ENCODE results near the gene TUBA4A.

TUBA4A gene
- 126 to 280 (median 197) reads per million in 3 donors for total RNA-seq

GRCh38 chr2:219253753-219254589 lies at the start of gene TUBA4A:
Gene TUBA4A (minus strand): TSS chr2:219253918. CDS start chr2:219253858, 60 bp downstream.
- Histone ChIP-seq H3K4me3 (ENCODE audit: insufficient read depth, low read depth, low read length, poor library complexity, severe bottlenecking) (peak within 1 kb of the TSS; percentile 87), H3K9me3 (ENCODE audit: control insufficient read depth, low read length) (no peaks in the 10 kb centered on the region), H3K27me3 (replicated peaks; ENCODE audit: control insufficient read depth, insufficient read depth, low read length, poor library complexity, severe bottlenecking) (no peaks in the 10 kb centered on the region), H3K4me1 (ENCODE audit: control insufficient read depth, insufficient read depth, low read length, poor library complexity, severe bottlenecking) (peaks cover 34% of the 10 kb centered on the region), H3K36me3 (ENCODE audit: control insufficient read depth, insufficient read depth, low read length) (peaks cover 12% of the 10 kb centered on the region), H3K27ac (ENCODE audit: insufficient read depth, low read length, poor library complexity, severe bottlenecking) (peak within 1 kb of the TSS; percentile 94)
- peak; percentile 88 to 89 (median 88) for DNase-seq

GRCh38 chr2:219302412-219302968 lies 48.8 kb upstream of the TUBA4A start:
- Histone ChIP-seq H3K27ac (ENCODE audit: insufficient read depth, low read length, poor library complexity, severe bottlenecking) (no peak overlapping the region), H3K4me1 (ENCODE audit: control insufficient read depth, insufficient read depth, low read length, poor library complexity, severe bottlenecking) (no peaks in the 10 kb centered on the region), H3K9me3 (ENCODE audit: control insufficient read depth, low read length) (no peaks in the 10 kb centered on the region), H3K36me3 (ENCODE audit: control insufficient read depth, insufficient read depth, low read length) (no peaks in the 10 kb centered on the region), H3K4me3 (ENCODE audit: insufficient read depth, low read depth, low read length, poor library complexity, severe bottlenecking) (no peak overlapping the region), H3K27me3 (replicated peaks; ENCODE audit: control insufficient read depth, insufficient read depth, low read length, poor library complexity, severe bottlenecking) (peaks cover under 1% of the 10 kb centered on the region)
- DNase-seq = no peak

DNA sequence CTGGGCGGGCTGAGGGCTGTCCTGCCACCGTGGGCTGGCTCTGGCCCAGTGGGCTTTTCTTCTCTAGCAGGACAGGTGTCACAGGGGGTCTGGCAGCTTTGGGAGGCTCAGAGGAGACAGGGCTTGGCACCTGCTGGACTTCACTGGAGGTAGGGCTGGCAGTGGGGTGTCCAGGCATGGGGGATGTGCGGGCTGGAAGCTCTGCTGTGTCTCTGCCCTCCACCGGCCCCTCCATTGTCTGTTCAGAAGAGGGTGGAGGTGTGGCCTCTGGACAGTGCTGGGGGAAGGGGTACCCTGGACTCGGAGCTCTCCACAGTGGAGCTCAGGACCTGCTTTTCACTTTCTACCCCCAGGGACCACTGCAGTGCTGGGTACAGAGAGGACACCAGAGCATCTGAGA lies 46.3 kb upstream of the TUBA4A start:
- H3K27ac ChIP-seq (ENCODE audit: insufficient read depth, low read length, poor library complexity, severe bottlenecking) = no peak overlapping the region
- H3K36me3 ChIP-seq (ENCODE audit: control insufficient read depth, insufficient read depth, low read length) = no peaks in the 10 kb centered on the region
- no peak for DNase-seq
- H3K4me1 ChIP-seq (ENCODE audit: control insufficient read depth, insufficient read depth, low read length, poor library complexity, severe bottlenecking) = peaks cover 3% of the 10 kb centered on the region
- H3K4me3 ChIP-seq (ENCODE audit: insufficient read depth, low read depth, low read length, poor library complexity, severe bottlenecking) = no peak overlapping the region
- no peaks in the 10 kb centered on the region for H3K27me3 ChIP-seq (replicated peaks; ENCODE audit: control insufficient read depth, insufficient read depth, low read length, poor library complexity, severe bottlenecking)
- H3K9me3 ChIP-seq (ENCODE audit: control insufficient read depth, low read length) = no peaks in the 10 kb centered on the region

DNA sequence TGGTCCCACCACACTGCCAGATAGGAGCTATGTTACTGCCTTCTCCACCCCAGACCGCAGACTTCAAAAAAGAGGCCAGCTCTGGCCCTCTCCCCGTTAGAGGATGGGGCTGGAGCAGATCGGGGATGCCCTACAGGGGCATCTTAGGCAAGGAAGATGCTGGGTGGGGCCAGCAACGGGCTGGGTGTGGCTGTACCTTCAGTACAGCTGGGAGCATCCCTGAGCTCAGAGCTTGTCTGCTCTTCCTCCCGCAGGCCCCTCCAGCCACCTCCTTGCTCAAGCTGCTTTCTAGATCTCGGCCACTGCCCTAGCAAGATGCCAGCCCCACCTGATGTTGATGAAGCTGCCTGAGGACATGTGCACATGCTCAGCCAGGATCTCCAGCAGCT lies 45.6 kb upstream of the TUBA4A start:
- Histone ChIP-seq H3K36me3 (ENCODE audit: control insufficient read depth, insufficient read depth, low read length) (no peaks in the 10 kb centered on the region), H3K27ac (ENCODE audit: insufficient read depth, low read length, poor library complexity, severe bottlenecking) (no peak overlapping the region), H3K27me3 (replicated peaks; ENCODE audit: control insufficient read depth, insufficient read depth, low read length, poor library complexity, severe bottlenecking) (no peaks in the 10 kb centered on the region), H3K4me1 (ENCODE audit: control insufficient read depth, insufficient read depth, low read length, poor library complexity, severe bottlenecking) (peaks cover 4% of the 10 kb centered on the region), H3K9me3 (ENCODE audit: control insufficient read depth, low read length) (no peaks in the 10 kb centered on the region), H3K4me3 (ENCODE audit: insufficient read depth, low read depth, low read length, poor library complexity, severe bottlenecking) (no peak overlapping the region)
- no peak for DNase-seq

GRCh38 chr2:219298759-219299371 lies 45.1 kb upstream of the TUBA4A start:
- no peaks in the 10 kb centered on the region for H3K36me3 ChIP-seq (ENCODE audit: control insufficient read depth, insufficient read depth, low read length)
- no peaks in the 10 kb centered on the region for H3K27me3 ChIP-seq (replicated peaks; ENCODE audit: control insufficient read depth, insufficient read depth, low read length, poor library complexity, severe bottlenecking)
- peak; percentile 72 to 78 (median 77) for DNase-seq
- peaks cover 4% of the 10 kb centered on the region for H3K4me1 ChIP-seq (ENCODE audit: control insufficient read depth, insufficient read depth, low read length, poor library complexity, severe bottlenecking)
- H3K27ac ChIP-seq (ENCODE audit: insufficient read depth, low read length, poor library complexity, severe bottlenecking) = no peak overlapping the region
- H3K4me3 ChIP-seq (ENCODE audit: insufficient read depth, low read depth, low read length, poor library complexity, severe bottlenecking) = no peak overlapping the region
- H3K9me3 ChIP-seq (ENCODE audit: control insufficient read depth, low read length) = no peaks in the 10 kb centered on the region

DNA sequence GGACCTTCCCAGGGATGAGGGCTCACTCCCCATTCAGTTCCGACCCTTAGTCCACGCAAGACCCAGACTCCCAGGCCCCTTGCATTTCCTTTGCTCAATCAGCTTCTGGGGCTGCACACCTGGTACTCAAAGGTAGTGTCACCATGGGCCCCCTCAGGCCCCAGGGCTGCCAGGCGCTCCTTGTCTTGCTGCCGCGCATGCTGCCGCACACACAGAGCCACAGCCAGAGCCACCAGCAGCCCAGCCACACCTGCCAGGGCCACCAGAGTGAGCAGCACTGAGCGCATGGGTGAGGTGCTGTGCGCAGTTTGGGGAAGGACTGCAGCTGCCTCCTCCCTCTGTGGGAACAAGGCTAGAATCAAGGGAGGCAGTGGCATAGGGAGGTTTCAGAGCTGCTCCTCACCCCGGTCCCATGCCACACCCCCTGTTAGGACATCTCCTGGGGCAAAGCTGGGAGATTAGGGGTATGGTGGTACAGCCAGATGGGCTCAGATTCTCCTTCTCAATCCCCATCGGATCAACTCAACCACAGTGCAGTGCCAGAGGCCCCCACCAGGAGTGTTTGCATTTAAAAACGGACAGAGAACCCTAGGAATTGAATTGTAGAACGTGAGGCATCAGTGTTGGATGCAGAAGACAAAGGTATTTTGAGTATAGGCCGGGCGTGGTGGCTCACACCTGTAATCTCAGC lies 44.2 kb upstream of the TUBA4A start:
- Histone ChIP-seq H3K27me3 (replicated peaks; ENCODE audit: control insufficient read depth, insufficient read depth, low read length, poor library complexity, severe bottlenecking) (no peaks in the 10 kb centered on the region), H3K9me3 (ENCODE audit: control insufficient read depth, low read length) (no peaks in the 10 kb centered on the region), H3K27ac (ENCODE audit: insufficient read depth, low read length, poor library complexity, severe bottlenecking) (no peak overlapping the region), H3K36me3 (ENCODE audit: control insufficient read depth, insufficient read depth, low read length) (no peaks in the 10 kb centered on the region), H3K4me1 (ENCODE audit: control insufficient read depth, insufficient read depth, low read length, poor library complexity, severe bottlenecking) (peaks cover 4% of the 10 kb centered on the region), H3K4me3 (ENCODE audit: insufficient read depth, low read depth, low read length, poor library complexity, severe bottlenecking) (no peak overlapping the region)
- no peak for DNase-seq

DNA sequence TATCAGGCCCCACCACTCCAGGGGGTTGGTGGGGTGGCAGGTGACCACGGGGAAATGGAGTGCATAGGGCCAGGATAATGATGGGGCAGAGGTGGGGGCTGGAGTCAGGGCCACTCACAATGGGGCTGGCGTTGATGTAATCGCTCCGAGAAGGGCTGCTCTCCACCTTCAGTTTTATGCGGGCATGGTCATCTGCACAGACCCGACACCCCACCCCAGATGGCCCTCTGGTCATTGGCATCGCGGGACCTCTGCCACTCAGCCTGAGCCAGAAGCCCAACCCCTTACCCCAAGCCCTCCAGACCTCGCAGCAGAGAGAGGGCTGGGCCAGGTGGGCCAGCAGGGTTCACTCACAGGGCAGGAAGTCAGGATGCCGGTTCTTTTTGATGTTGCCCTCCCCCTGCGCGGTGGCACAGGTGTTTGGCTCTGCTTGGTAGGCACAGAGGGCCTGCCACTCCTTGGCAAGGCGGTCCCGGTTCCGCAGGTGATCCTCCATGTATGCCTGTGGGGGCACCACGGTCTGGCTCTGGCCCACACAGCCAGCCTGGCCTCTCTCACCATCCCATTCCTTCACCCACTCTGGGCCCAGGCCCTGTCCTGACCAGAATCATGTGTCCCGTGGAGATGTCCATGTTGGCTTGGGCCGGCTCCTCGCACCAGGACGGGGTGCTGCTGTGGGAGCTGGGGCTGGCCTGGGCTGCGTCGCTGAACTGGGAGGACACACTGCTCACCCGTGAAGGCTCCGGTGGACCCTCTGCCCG lies 43.1 kb upstream of the TUBA4A start:
- Histone ChIP-seq H3K4me3 (ENCODE audit: insufficient read depth, low read depth, low read length, poor library complexity, severe bottlenecking) (no peak overlapping the region), H3K4me1 (ENCODE audit: control insufficient read depth, insufficient read depth, low read length, poor library complexity, severe bottlenecking) (peaks cover 4% of the 10 kb centered on the region), H3K36me3 (ENCODE audit: control insufficient read depth, insufficient read depth, low read length) (no peaks in the 10 kb centered on the region), H3K9me3 (ENCODE audit: control insufficient read depth, low read length) (no peaks in the 10 kb centered on the region), H3K27ac (ENCODE audit: insufficient read depth, low read length, poor library complexity, severe bottlenecking) (no peak overlapping the region), H3K27me3 (replicated peaks; ENCODE audit: control insufficient read depth, insufficient read depth, low read length, poor library complexity, severe bottlenecking) (no peaks in the 10 kb centered on the region)
- DNase-seq = no peak

DNA sequence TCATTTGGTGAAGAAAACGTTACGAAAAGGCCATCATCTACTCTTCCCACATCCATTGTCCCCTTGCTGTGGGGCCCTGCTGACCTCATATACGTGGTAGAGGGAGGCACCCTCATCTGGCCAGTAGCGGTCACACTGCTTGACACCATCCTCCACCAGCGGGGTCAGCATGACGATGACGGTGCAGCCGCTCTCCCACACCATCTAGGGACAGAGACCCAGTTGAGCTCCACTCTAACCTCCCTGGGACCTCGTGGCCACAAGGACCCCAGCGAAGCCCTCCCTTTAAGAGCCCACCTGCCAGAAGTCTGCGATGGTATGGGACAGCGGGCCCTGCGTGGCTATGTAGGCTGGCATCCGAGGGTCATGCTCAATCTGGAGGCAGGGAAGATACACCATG lies 42.4 kb upstream of the TUBA4A start:
- H3K9me3 ChIP-seq (ENCODE audit: control insufficient read depth, low read length) = no peaks in the 10 kb centered on the region
- H3K27me3 ChIP-seq (replicated peaks; ENCODE audit: control insufficient read depth, insufficient read depth, low read length, poor library complexity, severe bottlenecking) = no peaks in the 10 kb centered on the region
- H3K27ac ChIP-seq (ENCODE audit: insufficient read depth, low read length, poor library complexity, severe bottlenecking) = no peak overlapping the region

More for the DNA sequence above, 42.4 kb upstream of the TUBA4A start:
- no peak for DNase-seq
- Histone ChIP-seq H3K36me3 (ENCODE audit: control insufficient read depth, insufficient read depth, low read length) (no peaks in the 10 kb centered on the region), H3K4me1 (ENCODE audit: control insufficient read depth, insufficient read depth, low read length, poor library complexity, severe bottlenecking) (peaks cover 4% of the 10 kb centered on the region), H3K4me3 (ENCODE audit: insufficient read depth, low read depth, low read length, poor library complexity, severe bottlenecking) (no peak overlapping the region)
